Fibroblast of skin of back (primary cell): ENCODE measurements around the gene CHAD.
"Not testable (repeated sequence)": the region's sequence is repeated elsewhere in the genome, so short reads cannot be mapped to it uniquely, and the experiment has no call there.

Source experiments
- DNase-seq: peaks from one replicate; pipeline ENCODE4 v3.0.0-alpha.2; 2013

Gene CHAD

DNA sequence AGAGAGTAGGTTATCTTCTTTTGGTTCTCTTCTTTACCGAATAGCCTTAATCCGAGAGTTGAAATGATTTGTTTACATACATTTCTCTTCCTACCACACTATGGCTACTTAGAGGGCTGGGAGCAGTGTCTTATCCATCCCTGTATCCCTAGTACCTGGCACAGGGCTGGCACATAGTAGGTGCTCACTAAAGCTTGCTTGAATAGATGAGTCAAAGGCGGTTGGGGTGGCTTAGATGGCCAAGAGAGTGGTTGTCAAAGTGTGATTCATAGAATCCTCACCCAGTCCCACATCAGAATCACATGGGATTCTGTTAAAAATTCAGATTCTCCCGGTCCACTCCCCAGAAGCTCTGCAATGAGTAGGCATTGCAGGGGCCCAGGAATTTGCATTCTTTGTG is 11.1 kb downstream of the CHAD start:
- DNase-seq, result no peak

DNA sequence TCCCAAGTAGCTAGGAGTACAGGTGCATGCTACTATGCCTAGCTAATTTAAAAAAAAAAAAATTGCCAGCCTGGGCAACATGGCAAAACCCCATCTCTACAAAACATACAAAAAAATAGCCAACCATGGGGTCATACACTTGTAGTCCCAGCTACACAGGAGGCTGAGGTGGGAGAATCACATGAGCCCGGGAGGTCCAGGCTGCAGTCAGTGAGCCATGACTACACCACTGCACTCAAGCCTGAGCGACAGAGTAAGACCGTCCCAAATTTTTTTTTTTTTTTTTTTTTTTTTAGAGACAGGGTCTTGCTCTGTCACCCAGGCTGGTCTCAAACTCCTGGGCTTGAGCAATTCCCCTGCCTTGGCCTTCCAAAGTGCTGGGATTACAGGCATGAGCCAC is 14.8 kb downstream of the CHAD start:
- no peak for DNase-seq

DNA sequence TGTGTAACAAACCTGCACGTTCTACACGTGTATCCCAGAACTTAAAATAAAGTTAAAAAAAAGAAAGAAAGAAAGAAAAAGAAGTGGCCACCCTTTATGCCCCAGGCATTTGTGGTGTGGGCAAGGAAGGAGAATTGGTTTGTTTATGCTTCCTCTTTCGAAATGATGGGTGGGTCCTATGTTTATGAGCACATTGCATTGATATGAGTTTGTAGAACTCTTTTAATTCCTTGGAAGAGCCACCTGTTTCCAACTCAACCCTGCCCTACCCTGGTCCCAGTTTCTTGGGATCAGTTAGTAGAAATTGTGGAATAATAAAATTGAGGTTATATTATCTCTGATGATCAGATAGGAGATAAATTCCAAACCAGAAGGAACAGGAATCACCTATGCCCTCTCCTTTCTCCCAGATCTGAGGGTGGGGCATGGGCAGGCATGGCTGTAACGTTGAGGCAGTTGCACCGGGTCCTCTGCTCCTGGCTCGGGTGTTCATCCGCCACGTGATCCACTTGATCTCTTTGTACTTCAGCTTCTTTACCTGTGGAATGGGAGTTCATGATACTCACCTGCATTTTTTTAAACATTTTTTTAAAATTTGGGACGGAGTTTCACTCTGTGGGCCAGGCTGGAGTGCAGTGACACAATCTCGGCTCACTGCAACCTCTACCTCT is 15.9 kb downstream of the CHAD start:
- DNase-seq, result no peak

DNA sequence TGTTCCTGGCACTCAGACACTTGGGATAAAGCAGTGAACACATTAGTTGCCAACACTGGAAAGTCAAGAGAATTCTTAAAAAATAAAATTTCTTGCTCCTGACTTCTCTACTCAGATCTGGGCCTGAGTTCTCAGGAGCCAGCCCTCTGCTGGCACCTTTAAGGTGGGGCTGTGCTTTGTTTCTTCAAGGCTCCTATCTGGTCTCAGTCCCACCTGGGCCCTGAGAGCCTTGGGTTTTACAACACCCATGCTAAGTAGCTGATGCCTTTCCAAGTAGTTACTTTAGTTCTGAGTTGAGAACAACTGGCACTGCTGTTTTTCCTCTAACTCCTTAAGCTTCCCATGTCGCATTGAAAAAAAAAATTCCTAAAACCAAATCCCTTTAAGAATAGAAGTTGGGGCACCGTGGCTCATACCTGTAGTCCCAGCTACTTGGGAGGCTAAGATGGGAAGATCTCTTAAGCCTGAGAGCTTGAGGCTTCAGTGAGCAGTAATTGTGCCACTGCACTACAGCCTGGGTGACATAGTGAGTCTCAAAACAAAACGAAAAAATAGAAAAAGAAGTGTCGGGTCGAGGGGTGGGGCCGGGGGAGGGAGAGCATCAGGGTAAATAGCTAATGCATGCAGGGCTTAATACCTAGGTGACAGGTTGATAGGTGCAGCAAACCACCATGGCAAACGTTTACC is 16.6 kb downstream of the CHAD start:
- DNase-seq, result no peak

DNA sequence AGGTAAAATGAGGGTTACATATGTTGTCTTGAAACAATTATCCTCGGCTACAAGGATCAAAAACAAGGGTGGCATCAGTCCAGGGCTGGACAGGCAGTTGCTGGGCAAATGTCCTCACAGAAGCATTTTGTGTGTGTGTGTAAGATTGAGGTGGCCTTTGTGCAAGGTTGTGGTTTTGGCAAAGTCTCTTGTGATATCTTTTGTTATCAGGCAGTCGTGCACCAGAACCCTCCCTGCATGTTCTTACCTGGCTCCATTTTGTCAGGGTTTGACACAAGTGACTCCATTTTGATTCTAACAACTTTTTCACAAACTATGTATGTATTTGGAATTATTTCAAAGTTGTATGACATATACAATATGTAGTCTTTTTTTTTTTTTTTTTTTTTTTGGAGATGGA is 20.0 kb downstream of the CHAD start:
- DNase-seq, result no peak

DNA sequence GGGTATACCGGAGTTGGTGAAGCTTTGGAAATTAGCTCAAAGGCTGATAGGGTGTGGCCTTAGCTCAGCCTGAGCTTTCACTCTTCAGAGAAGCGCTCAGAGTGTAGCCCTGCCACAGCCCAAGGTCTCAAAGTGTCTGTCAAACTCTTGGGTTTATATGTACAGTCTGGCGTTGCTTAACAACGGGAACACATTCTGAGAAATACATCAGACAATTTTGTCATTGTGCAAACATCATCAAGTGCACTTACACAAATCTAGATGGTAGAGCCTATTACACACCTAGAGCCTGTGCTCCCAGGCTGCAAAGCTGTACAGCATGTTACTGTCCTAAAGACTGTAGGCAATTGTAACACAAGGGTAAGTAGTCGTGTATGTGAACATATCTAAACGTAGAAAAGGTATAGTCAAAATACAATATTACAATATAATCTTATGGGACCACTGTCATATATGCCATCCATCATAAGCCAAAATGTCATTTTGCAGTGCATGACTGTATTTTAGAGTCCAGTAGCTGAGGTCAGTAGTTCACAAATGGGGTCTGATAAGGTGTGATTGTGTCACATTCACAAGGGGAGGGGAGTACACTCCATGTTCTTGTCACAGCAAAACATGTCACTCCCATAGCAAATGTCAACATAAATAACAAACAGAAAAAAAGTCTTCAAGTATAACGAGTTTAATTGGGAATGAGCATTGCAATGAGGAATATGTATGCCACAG is 20.6 kb downstream of the CHAD start:
- no peak for DNase-seq

DNA sequence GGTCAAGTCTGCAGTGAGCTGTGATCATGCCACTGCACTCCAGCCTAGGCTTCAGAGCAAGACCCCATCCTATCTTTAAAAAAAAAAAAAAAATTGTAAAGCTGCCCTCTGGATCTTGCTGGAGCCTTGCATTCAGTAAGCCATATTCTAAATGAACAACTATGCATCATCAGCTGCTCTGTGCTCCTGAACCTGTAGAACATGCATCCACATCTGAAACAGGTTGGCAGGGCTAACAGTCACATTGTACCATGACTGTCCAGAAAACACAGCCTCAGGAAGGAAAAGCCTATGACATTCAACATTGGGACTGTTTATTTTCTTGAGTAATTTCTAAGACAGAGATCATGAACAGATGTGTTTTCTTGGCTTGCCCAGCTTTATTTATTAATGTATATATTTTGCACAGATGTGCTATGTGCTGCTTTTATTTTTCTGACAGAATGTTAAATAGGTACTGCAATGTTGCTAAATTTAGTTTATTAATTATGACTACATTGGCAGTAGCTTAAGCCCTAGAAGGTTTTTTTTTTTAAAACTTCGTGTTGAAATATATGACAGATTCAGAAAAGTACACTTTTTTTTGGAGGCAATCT is 22.9 kb downstream of the CHAD start:
- no peak for DNase-seq

DNA sequence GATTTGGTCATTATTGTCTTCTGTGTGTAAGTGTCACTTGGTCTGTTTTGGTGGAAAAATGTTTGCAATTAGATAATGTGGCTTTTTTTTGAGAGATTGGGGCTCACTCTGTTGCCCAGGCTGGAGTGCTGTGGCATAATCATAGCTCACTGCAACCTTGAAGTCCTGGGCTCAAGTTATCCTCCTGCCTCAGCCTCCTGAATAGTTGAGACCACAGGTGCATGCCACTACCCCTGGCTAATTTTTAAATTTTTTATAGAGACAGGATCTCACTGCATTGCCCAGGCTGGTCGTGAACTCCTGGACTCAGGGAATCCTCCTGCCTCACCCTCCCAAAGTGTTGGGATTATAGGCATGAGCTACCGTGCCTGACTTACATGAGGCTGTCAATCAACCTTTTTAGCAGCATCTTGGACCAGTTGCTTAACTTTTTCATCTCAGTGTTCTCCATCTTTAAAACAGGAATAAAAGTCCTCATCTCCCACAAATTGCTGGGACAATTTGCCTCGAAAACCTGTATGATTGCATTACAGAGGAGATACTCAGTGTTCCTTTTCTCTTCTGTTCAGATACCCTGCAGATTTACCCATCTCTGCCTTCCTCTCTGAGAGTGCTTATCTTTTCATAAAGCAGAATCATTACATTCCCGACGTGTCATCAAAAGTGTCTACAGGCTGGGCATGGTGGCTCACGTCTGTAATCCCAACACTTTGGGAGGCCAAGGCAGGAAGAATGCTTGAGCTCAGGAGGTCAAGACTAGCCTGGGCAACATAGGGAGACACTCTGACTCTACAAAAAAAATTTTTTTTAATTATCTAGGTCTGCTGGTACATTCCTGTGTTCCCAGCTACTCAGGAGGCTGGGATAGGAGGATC is 23.6 kb downstream of the CHAD start:
- DNase-seq, result no peak

DNA sequence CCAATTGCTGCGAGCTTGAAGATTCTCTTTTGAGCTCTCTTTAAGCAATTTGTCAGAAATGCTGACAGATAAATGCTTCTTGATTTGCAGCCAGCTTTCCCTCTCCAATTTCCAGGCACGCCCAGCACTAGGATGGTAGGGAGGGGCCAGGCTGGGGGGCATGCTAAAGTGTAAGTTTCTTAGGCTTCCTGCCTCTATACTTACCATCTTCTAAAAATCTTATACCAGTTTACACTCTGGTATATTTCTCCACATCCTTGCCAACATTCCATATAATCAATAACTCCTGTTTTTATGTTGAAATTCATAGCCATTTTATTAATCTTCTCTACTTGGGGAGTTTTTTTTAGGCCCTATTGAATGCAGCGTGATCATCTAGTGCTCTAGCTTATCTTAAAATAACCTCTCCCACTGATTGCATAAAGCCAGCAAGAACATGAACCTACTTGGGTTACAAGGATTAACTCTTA is 25.1 kb downstream of the CHAD start:
- DNase-seq, result no peak

DNA sequence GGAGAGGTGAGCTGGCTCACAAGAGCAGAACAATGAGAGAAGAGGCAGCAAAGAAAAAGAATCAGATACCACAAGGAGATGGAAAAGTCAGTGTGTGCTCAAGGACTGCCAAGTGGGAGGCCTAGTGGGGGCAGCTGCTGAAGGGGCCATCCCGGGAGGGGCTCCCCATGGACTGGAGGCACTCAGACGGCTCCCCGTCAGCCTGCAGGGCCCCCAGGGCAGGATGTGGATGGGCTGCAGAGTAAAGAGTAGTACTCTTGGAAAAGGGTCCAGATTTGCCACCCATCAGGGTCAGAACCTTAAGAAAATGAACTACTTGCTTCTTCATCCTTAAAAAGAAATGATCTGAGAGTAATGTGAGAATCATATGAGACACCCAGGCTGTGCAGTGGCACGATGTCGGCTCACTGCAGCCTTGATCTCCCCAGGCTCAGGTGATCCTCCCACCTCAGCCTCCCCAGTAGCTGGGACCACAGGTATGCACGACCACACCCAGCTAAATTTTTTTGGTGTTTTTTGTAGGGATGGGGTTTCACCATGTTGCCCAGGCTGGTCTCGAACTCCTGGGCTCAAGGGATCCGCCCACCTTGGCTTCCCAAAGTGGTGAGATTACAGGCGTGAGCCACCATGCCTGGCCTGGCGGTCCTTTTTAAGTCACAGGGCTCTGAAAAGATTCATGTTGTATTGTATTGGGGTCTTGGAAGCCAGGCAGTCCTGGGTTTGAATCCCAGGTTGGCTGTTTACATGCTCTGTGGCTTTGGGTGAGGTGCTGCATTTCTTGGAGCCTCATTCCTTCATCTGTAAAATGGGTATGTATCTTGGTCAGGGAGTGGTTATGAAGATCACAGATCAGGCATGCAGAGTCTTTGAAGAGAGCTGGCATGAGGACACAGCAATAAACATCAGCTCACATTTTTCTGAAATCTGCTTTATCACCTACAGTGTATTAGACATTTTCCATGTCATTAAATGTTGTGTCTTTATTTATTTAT is 27.5 kb downstream of the CHAD start:
- DNase-seq, result no peak

DNA sequence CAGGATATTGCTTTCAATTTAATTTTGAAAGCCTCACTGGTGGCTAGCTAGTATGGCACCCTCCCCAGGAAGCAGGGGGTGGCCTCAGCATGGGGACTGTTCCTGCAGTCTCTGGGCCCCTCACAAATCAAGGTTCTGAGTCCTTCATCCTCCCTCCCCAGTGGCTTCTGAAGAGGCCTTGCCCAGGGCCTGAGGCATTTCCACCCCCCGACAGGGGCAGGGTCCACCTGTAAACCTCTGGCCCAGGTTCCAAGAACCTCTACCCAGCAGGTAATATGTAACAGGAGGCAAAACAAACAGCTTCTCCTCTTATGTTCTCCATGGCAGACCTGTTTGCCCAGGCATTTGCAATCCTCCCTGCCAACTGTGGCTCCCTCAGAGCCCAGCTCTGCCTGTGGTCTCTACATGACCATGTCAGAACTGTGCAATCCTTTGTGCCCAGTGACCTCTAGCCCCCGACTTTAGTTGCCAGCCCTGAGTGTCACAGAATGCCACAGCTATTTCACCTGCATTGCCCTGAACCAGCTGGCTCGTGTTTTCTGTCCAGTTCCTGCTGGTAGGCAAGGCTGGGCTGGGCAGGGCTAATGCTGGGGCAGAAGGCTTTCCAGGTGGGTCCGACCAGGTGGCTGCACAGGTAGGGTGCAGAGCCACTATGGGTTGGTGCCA is 28.4 kb downstream of the CHAD start:
- DNase-seq, result no peak

DNA sequence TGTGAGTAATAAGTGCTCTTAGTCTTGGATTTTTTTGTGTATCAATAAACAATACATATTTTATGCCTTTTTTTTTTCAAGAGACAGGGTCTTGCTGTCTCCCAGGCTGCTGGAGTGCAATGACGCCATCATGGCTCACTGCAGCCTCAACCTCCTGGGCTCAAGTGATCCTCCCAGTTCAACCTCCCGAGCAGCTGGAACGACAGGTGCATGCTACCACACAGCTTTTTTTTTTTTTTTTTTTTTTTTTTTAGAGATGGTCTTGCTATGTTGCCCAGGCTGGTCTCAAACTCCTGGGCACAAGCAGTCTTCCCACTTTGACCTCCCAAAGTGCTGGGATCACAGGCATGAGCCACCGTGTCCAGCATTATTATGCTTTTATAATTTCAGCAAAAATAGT is 29.7 kb downstream of the CHAD start:
- DNase-seq, result no peak

DNA sequence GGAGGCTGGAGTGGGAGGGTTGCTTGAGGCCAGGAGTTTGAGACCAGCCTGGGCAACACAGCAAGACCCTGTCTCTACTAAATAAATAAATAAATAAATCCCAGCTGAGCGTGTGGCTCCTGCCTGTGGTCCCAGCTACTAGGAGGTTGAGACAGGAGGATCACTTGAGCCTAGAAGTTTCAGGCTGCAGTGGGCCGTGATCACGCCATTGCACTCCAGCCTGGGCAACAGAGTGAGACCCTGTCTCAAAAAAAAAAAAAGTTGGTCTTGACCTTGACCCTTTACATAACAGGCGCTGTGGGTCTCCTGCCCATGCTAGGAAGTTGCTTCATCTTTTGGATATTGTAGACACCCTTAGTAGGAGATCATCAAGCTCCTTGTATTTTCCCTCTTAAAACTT is 31.3 kb downstream of the CHAD start:
- DNase-seq, result no peak

DNA sequence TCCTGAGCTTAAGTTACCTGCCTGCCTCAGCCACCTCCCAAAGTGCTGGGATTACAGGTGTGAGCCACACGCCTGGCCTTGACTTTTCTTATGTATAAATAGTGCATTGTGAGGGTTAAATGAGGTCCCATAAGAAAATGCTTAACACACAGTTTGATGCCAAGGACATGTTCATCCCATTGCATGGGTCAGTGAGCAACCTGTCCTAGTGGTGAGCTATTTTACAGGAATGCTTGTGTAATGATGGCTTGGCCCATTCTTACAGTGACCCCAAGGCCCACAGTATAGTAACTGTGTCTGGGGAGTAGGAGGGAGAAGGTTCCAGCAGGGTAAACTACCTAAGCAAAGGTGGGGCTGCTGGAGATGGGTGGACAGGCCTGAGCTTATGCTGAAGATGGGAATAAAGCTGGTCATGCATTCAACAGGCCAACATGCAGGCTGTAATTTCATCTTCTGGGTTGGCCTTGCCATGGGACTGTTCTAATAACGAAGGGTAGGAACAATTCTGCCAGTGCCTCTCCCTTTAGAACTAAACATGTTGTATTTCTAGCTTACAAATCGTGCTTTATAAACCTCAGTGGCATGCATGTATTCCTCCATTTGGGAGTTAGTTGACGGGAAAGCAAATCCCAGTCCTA is 36.4 kb downstream of the CHAD start:
- no peak for DNase-seq

DNA sequence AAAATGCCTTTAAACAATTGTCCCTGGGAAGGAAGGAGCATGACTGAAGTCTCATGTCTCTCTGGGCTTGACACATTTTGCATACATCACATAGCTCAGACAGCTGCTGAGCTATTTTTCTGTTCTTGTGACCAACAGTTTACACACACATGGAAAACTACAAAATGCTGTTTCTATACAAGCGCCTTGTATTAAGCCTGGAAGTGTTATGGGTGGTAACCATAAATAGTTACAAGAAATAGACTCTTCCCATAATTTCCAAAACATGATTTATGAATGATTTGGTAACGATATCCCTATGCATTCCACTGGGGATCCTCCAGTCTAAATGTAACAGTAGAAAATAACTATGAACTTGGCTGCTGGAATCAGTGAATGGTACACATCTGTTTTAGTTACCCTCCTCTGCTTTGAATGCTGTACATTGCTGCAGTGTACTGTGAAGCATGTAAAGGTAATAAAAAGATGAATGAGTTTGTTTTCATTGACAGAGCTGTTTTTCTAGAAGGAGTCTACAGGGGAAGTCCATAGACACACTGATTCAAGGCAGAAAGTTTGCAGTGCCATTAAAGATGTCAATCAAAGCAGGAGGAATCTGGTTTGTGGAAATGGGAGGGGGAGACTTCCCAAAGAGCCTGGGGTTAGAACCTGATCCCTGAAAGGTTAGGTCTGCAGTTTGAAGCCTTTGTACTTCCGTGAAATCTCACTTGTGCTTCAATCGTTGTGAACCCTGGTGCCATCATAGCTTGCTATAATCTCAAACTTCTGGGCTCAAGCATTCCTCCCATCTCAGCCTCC is 37.7 kb downstream of the CHAD start:
- no peak for DNase-seq

DNA sequence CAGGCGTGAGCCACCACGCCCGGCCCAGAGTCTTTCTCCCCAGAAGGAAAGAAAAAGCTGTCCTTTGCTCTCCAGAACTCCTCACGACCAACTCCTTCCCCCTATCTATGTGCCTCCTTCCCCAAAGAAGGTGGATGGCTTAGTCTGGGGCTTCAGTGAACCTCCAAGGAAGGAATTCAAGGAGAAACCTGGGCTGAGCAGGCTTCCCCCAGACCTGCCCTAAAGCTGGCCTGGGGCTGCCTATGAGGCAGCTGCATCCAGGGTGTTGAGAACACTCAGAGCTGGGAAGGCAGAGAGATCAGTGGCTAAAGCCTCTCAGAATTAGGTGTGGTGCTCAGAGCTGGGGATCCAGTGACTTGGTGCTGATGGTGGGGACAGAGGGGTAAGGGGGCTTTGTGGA is 38.9 kb downstream of the CHAD start:
- DNase-seq, result no peak

DNA sequence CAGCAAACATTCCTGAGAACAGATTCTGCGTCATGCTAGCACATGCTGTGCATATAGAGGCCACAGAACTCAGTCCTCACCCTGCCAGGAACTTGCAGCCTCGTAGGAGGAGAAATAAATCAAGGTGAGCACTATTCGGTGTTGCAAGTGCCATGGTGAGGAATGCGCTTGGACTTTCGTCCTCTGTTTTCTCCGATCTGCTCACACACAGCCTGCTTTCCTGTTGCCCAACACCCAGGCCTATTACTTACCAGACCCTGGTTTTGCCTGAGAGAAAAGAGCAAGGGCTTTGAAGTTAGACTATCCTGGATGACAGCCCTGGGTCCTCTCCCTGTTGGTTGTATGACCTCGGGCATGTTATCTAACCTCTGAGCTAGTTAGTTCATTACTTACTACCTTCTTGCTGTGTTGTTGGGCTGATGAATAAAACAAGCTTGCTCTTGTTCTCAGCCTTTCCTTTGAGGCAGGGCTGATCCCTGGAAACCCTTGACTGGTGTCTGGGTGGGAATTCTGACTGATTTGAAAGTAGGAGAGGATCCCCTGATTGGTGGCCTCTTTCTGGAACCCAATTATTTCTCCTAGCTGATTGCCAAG is 39.8 kb downstream of the CHAD start:
- DNase-seq, result no peak

DNA sequence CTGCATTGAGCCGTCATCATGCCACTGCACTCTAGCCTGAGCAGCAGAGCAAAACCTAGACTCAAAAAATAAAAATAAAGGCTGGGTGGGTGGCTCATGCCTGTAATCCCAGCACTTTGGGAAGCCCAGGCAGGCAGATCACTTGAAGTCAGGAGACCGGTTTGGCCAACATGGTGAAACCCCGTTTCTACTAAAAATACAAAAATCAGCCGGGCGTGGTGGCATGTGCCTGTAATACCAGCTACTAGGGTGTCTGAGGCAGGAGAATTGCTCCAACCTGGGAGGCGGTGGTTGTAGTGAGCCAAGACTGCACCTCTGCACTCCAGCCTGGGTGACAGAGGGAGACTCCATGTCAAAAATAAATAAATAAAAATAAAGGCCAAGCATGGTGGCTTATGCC is 40.6 kb downstream of the CHAD start:
- not testable (repeated sequence) for DNase-seq
